Epithelial cell of esophagus (primary cell): ENCODE measurements around the gene MYL9.
A peak's percentile ranks its signal among the peaks of the same experiment; 100 is the strongest.

Experiments
- DNase-seq: peaks from one replicate; pipeline ENCODE4 v3.0.0; 2010; ENCODE audit warnings: low read depth
- H3K4me3 ChIP-seq: 2 replicates; pipeline ENCODE4 v1.5.1; 2011; ENCODE audit warnings: mild to moderate bottlenecking, low read length, control low read depth
- TF ChIP-seq, protein P1 (sequence below): IDR thresholded peaks from 2 replicates; pipeline ENCODE4 v1.5.1; 2011; ENCODE audit warnings: low read depth, mild to moderate bottlenecking, low read length, control low read depth, inconsistent platforms; ENCODE audit not compliant: insufficient read depth; ENCODE audit errors: missing control alignments

MYL9 gene

GRCh38 chr20:36544134-36545018, 3.1 kb downstream of the MYL9 start:
- DNase-seq: peak; percentile 79
- no peak overlapping the region for H3K4me3 ChIP-seq

GRCh38 chr20:36546111-36546736, 4.9 kb downstream of the MYL9 start:
- no peak for DNase-seq
- TF ChIP-seq, protein P1, sequence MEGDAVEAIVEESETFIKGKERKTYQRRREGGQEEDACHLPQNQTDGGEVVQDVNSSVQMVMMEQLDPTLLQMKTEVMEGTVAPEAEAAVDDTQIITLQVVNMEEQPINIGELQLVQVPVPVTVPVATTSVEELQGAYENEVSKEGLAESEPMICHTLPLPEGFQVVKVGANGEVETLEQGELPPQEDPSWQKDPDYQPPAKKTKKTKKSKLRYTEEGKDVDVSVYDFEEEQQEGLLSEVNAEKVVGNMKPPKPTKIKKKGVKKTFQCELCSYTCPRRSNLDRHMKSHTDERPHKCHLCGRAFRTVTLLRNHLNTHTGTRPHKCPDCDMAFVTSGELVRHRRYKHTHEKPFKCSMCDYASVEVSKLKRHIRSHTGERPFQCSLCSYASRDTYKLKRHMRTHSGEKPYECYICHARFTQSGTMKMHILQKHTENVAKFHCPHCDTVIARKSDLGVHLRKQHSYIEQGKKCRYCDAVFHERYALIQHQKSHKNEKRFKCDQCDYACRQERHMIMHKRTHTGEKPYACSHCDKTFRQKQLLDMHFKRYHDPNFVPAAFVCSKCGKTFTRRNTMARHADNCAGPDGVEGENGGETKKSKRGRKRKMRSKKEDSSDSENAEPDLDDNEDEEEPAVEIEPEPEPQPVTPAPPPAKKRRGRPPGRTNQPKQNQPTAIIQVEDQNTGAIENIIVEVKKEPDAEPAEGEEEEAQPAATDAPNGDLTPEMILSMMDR: no peak
- H3K4me3 ChIP-seq: no peak overlapping the region

More at GRCh38 chr20:36544134-36545018, 3.1 kb downstream of the MYL9 start:
- TF ChIP-seq, protein P1: no peak

DNA sequence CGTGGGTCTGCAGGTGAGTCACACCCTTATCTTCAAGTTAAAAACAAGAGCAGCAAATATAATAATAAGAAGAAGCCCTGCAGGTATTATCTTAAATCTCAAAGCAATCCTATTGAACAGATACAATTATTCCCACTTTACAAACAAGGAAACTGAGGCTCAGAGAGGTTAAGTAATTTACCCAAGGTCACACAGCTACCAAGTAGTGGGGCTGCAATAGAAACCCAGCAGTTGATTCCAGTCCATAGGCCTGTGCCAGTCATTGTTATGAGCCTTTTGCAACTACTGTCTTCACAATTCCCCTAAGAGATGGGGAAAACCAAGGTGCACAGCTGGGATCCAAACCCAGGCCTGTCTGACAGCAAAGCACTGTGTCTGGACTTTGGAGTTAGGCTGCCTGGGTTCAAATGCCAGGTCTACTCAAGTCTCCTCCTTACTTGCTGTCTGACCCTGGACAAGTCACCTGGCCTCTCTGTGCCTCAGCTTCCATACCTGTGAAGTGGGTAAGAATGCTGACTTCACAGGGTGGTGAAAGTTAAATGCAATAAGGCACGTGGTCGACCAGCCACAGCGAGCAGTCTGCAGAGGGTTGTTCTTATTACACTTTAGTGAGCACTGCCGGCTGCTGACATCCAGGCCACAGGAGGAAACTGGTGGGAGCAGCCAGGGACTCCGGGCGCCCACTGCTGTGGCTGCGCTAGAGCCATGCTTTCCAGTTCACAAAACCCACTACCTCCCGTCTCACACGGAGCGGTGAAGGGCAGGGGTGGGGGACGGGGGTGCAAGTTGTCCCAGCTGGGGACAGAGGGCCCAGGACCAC, 6.1 kb downstream of the MYL9 start:
- TF ChIP-seq, protein P1: no peak
- H3K4me3 ChIP-seq: no peak overlapping the region
- no peak for DNase-seq

- TF ChIP-seq, protein P1: peak; percentile 7
- no peak overlapping the region for H3K4me3 ChIP-seq
- DNase-seq: no peak
These were observed 6.6 kb downstream of the MYL9 start for GRCh38 chr20:36548006-36548315.

DNA sequence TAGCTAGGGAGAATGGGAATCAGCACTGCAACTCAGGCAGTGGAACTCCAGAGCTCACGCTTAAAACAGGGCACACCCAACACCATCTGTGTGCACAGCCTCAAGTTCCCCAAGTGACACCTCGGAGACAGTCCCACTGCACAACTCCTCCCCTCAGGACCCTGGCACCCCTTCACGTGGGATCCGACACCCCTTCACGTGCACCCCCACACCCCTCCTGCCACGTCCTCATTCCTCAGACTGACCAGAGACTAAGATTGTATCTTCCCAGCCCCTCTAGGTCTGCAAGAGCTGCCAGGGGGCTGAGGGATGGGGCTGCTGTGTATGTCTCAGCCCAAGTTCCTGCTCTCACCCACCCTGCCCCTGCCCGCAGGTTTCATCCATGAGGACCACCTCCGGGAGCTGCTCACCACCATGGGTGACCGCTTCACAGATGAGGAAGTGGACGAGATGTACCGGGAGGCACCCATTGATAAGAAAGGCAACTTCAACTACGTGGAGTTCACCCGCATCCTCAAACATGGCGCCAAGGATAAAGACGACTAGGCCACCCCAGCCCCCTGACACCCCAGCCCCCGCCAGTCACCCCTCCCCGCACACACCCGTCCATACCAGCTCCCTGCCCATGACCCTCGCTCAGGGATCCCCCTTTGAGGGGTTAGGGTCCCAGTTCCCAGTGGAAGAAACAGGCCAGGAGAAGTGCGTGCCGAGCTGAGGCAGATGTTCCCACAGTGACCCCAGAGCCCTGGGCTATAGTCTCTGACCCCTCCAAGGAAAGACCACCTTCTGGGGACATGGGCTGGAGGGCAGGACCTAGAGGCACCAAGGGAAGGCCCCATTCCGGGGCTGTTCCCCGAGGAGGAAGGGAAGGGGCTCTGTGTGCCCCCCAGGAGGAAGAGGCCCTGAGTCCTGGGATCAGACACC, 7.6 kb downstream of the MYL9 start:
- no peak for DNase-seq
- TF ChIP-seq, protein P1: no peak
- H3K4me3 ChIP-seq: no peak overlapping the region

DNA sequence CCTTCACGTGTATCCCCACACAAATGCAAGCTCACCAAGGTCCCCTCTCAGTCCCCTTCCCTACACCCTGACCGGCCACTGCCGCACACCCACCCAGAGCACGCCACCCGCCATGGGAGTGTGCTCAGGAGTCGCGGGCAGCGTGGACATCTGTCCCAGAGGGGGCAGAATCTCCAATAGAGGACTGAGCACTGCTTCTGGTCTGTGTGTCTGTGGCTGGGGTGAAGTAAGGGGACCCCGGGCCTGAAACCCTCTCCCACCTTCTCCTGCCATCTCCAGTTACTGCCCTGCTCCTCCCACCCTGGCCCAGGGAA, 8.3 kb downstream of the MYL9 start:
- no peak for DNase-seq
- no peak overlapping the region for H3K4me3 ChIP-seq
- TF ChIP-seq, protein P1: no peak
